Thyroid gland (tissue), 4 donors: ENCODE data around the gene FRMD4A.

Source experiments
- POLR2A ChIP-seq, 2 donors: fragments of 450-650 bp; IDR thresholded peaks; one replicate each; pipeline ENCODE4 v1.6.1; 2017; ENCODE audit warnings: antibody characterized with exemption in 2 of 2, mild to moderate bottlenecking in 2 of 2, moderate library complexity in 1 of 2
- TF ChIP-seq, protein P1 (sequence below), 6 experiments: fragments of 200-600 bp in 3 of 6; fragments of 450-650 bp in 3 of 6; sonication (generic) in 3 of 6; IDR thresholded peaks; one replicate each; pipeline ENCODE4 v1.5.1; 2016 to 2019; ENCODE audit warnings: antibody characterized with exemption in 6 of 6, mild to moderate bottlenecking in 2 of 6, inconsistent platforms in 1 of 6, moderate library complexity in 1 of 6

DNA sequence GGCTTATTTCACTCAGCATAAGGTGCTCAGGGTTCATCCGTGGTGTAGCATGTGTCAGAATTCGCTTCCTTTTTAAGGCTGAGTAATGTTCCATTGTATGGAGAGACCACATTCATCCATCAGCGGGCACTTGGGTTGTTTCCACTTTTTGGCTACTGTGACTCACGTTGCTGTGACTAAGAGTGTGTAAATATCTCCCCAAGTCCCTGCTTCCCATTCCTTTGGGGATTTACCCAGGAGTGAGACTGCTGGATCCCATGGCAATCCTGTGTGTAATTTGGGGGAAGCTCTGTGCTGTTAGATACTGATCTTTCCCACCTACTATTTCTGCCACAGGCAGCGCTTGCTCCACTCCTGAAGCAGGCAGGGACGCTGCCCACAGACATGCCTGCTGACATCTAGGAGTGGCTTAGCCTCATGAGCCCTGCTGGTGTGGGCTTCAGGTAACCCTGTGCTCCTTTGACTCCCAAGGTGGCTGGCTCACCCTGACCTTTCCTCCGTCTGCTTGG lies 346.0 kb downstream of the FRMD4A start:
- no peak for TF ChIP-seq POLR2A (IDR thresholded peaks at IDR 0.05)
- TF ChIP-seq, protein P1, sequence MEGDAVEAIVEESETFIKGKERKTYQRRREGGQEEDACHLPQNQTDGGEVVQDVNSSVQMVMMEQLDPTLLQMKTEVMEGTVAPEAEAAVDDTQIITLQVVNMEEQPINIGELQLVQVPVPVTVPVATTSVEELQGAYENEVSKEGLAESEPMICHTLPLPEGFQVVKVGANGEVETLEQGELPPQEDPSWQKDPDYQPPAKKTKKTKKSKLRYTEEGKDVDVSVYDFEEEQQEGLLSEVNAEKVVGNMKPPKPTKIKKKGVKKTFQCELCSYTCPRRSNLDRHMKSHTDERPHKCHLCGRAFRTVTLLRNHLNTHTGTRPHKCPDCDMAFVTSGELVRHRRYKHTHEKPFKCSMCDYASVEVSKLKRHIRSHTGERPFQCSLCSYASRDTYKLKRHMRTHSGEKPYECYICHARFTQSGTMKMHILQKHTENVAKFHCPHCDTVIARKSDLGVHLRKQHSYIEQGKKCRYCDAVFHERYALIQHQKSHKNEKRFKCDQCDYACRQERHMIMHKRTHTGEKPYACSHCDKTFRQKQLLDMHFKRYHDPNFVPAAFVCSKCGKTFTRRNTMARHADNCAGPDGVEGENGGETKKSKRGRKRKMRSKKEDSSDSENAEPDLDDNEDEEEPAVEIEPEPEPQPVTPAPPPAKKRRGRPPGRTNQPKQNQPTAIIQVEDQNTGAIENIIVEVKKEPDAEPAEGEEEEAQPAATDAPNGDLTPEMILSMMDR (IDR thresholded peaks at IDR 0.05) = no peak
